ENCODE results near the gene OPRPN. TPM values are rescaled to one million over a fixed set of nuclear protein-coding genes. Genes with fewer than 3 reads are reported as not detected.

Gene OPRPN
- total RNA-seq (2014; rRNA removed; shearing (Covaris generic)) = not detected in 2 replicates

- DNase-seq (ENCODE audit: low spot score) = no peak
Observed at GRCh38 chr4:70397580-70397979, at the start of gene OPRPN. TSS of gene OPRPN (plus strand) at chr4:70397940. CDS start at chr4:70399286, 1,346 bp downstream.

GRCh38 chr4:70356185-70356584 lies 41.6 kb upstream of the OPRPN start:
- no peak for DNase-seq (ENCODE audit: low spot score)

- DNase-seq (ENCODE audit: low spot score) = no peak
Observed at GRCh38 chr4:70359115-70359661, 38.6 kb upstream of the OPRPN start.

GRCh38 chr4:70360460-70360859 lies 37.3 kb upstream of the OPRPN start, which contains the start of gene SMR3A:
TSS of gene SMR3A (plus strand) at chr4:70360760. CDS start at chr4:70362116, 1,356 bp downstream.
- no peak for DNase-seq (ENCODE audit: low spot score)

GRCh38 chr4:70364002-70364401 lies 33.7 kb upstream of the OPRPN start:
- no peak for DNase-seq (ENCODE audit: low spot score)

GRCh38 chr4:70365479-70365878 lies 32.3 kb upstream of the OPRPN start:
- peak; percentile 5 for DNase-seq (ENCODE audit: low spot score)

- DNase-seq (ENCODE audit: low spot score) = no peak
Observed at GRCh38 chr4:70367813-70368212, 29.9 kb upstream of the OPRPN start.

- no peak for DNase-seq (ENCODE audit: low spot score)
Observed at GRCh38 chr4:70371987-70372386, 25.8 kb upstream of the OPRPN start.

GRCh38 chr4:70372760-70373159 lies 25.0 kb upstream of the OPRPN start:
- DNase-seq (ENCODE audit: low spot score) = no peak

- no peak for DNase-seq (ENCODE audit: low spot score)
Observed at GRCh38 chr4:70380578-70380977, 17.2 kb upstream of the OPRPN start.

- DNase-seq (ENCODE audit: low spot score) = no peak
Observed at GRCh38 chr4:70382691-70383181, 15.0 kb upstream of the OPRPN start, which contains the start of gene SMR3B. TSS of gene SMR3B (plus strand) at chr4:70383131. CDS start at chr4:70384511, 1,380 bp downstream.

GRCh38 chr4:70392057-70392776 lies 5.5 kb upstream of the OPRPN start:
- no peak for DNase-seq (ENCODE audit: low spot score)

- no peak for DNase-seq (ENCODE audit: low spot score)
Observed at GRCh38 chr4:70399319-70399718, 1.6 kb downstream of the OPRPN start.

- DNase-seq (ENCODE audit: low spot score) = no peak
Observed at GRCh38 chr4:70402762-70403161, 5.0 kb downstream of the OPRPN start.

GRCh38 chr4:70405765-70406164 lies 8.0 kb downstream of the OPRPN start:
- no peak for DNase-seq (ENCODE audit: low spot score)

GRCh38 chr4:70425306-70425705 lies 27.6 kb downstream of the OPRPN start:
- DNase-seq (ENCODE audit: low spot score) = no peak

- no peak for DNase-seq (ENCODE audit: low spot score)
Observed at GRCh38 chr4:70426789-70427188, 29.0 kb downstream of the OPRPN start.

- DNase-seq (ENCODE audit: low spot score) = peak; percentile 34
Observed at GRCh38 chr4:70437197-70437596, 39.5 kb downstream of the OPRPN start.

- DNase-seq (ENCODE audit: low spot score) = no peak
Observed at GRCh38 chr4:70442474-70442873, 44.7 kb downstream of the OPRPN start.

GRCh38 chr4:70443329-70443728 lies 45.6 kb downstream of the OPRPN start:
- DNase-seq (ENCODE audit: low spot score) = no peak

GRCh38 chr4:70449220-70449619 lies 51.5 kb downstream of the OPRPN start:
- no peak for DNase-seq (ENCODE audit: low spot score)

- no peak for DNase-seq (ENCODE audit: low spot score)
Observed at GRCh38 chr4:70452946-70453345, 55.2 kb downstream of the OPRPN start.

All from HT-29 (cell line).